ENCODE results near the gene ZFAND3. TPM values are rescaled to one million over a fixed set of nuclear protein-coding genes. Genes with fewer than 3 reads are reported as not detected.

ZFAND3 gene
- total RNA-seq, 6 experiments from 2014 or later = 75.2 to 93.2 (median 87.0) TPM

DNA sequence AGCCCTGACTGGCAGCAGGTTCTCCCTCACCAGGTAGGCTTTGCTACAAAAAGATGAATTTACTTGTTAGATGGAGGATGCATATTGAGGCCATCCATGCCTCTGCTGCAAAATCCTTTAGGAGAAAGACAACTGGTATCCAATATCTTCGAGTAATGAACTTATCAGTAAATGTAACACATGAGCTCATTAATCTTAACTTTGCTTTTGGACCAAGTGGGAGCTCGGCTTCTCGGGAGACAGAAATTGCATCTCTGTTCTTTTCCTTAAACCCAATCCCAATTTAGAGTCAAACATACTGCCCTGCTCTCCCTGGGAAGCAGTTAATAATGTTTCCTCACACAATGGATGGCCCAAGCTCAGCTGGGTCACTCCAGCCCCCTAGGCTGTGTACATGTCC is 330.5 kb downstream of the ZFAND3 start:
- peaks cover 39% of the 10 kb centered on the region for H3K4me1 Mint-ChIP-seq (ENCODE audit: low read depth)
- no peak overlapping the region for H3K4me3 Mint-ChIP-seq
- peaks cover 20% of the 10 kb centered on the region for H3K36me3 Mint-ChIP-seq (ENCODE audit: low read depth)
- TF ChIP-seq, protein P1, sequence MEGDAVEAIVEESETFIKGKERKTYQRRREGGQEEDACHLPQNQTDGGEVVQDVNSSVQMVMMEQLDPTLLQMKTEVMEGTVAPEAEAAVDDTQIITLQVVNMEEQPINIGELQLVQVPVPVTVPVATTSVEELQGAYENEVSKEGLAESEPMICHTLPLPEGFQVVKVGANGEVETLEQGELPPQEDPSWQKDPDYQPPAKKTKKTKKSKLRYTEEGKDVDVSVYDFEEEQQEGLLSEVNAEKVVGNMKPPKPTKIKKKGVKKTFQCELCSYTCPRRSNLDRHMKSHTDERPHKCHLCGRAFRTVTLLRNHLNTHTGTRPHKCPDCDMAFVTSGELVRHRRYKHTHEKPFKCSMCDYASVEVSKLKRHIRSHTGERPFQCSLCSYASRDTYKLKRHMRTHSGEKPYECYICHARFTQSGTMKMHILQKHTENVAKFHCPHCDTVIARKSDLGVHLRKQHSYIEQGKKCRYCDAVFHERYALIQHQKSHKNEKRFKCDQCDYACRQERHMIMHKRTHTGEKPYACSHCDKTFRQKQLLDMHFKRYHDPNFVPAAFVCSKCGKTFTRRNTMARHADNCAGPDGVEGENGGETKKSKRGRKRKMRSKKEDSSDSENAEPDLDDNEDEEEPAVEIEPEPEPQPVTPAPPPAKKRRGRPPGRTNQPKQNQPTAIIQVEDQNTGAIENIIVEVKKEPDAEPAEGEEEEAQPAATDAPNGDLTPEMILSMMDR (IDR thresholded peaks at IDR 0.05) = no peak
- H3K27me3 Mint-ChIP-seq (ENCODE audit: insufficient read depth) = peaks cover 8% of the 10 kb centered on the region
- H3K27ac Mint-ChIP-seq = no peak overlapping the region
- no peaks in the 10 kb centered on the region for H3K9me3 Mint-ChIP-seq
- DNase-seq = no peak

DNA sequence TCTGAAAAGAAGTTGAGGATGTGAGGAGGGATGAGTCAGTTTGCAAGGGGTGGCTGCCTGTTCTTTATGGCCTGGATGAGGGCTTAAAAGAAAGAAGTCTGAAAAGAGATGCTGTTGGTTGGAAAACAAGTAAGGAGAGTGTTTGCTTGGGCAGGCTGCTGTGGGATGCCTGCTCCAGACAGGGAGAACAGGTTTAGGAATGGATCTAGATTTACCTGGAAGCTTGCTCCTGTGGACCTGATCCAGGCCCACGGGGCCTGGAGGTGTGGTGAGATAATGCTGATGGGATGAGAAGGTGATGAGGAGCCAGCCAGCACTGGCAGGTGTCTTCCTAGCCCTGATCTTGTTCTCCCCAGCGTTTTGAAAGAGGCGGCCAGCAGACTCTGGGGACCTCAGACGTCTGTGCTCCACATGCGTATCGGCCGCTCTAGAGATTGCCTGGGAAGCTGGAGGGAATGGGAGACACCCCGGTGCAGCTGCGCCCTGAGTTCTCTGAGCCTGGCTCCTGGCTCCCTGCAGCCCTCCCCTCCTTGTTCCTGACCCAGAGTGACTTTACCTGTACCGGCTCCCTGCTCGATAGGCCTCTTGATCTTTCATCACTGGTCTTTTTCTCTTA is 331.3 kb downstream of the ZFAND3 start:
- Mint-ChIP-seq H3K4me3 (no peak overlapping the region), H3K36me3 (ENCODE audit: low read depth) (peaks cover 20% of the 10 kb centered on the region), H3K27me3 (ENCODE audit: insufficient read depth) (peaks cover 8% of the 10 kb centered on the region), H3K4me1 (ENCODE audit: low read depth) (peaks cover 42% of the 10 kb centered on the region), H3K9me3 (no peaks in the 10 kb centered on the region), H3K27ac (no peak overlapping the region)
- no peak for DNase-seq
- TF ChIP-seq, protein P1 (IDR thresholded peaks at IDR 0.05) = no peak

DNA sequence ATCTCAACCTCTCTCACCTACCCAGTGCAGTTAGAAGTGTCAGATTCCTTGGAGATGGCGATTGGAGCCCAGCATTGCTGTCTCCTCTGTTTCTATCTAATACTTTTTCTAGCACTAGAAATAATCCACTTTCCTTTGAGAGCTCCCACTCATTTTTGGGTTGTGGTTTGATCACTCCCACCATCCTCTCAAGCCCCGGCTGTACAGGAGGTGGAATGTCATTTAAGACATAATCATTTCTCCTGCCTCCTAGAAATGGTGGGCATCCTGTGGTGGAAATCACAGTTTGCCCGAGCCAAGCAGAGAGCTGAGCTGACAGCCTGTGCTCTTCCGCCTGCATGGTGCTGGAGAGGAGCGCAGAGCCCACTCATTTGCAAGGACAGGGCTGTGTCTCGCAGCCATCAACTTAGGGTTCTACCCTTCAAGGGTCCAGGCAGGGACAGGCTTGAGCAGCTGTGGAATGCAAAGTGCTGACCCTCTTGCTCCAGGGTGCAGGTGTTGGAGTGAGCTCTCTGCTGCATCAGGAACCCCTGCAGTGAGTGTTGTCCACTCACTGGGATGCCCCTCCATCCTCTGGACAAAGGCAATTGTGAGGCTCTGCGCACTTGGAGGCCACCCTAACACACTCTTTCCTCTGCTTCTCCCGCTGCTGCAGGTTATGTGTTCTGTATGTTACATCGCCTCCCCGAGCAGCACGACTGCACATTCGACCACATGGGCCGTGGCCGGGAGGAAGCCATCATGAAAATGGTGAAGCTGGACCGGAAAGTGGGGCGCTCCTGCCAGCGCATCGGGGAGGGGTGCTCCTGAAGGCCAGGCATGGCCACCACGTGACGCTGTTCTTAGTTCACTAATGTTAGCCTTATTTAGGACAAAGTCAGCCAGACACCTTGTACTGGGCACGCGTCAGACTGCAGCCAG is 332.3 kb downstream of the ZFAND3 start:
- H3K27me3 Mint-ChIP-seq (ENCODE audit: insufficient read depth) = peaks cover 8% of the 10 kb centered on the region
- DNase-seq = no peak
- H3K27ac Mint-ChIP-seq = no peak overlapping the region
- H3K4me1 Mint-ChIP-seq (ENCODE audit: low read depth) = peaks cover 37% of the 10 kb centered on the region
- TF ChIP-seq, protein P1 (IDR thresholded peaks at IDR 0.05) = no peak
- H3K4me3 Mint-ChIP-seq = no peak overlapping the region
- H3K9me3 Mint-ChIP-seq = no peaks in the 10 kb centered on the region
- peaks cover 20% of the 10 kb centered on the region for H3K36me3 Mint-ChIP-seq (ENCODE audit: low read depth)

DNA sequence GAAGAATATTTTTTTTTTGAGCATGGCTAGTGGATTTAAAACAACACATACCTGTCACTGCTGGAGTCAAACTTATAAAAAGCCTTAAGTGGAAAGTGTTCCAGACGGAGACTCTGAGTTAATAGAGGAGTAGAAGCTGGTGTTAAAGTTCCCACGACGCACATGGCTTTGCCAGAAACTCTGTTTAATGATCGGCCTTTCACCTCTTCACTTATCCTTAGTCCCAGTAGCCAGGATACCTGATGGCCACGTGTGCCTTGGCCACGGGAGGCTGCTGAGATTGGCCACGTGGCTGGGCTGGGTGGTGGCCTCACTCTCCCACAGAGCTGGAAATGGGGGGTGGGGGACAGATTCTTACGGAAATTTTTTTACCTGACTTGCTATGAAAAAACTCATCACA is 333.1 kb downstream of the ZFAND3 start:
- peaks cover 29% of the 10 kb centered on the region for H3K4me1 Mint-ChIP-seq (ENCODE audit: low read depth)
- DNase-seq = no peak
- H3K4me3 Mint-ChIP-seq = no peak overlapping the region
- TF ChIP-seq, protein P1 (IDR thresholded peaks at IDR 0.05) = no peak
- no peak overlapping the region for H3K27ac Mint-ChIP-seq
- no peaks in the 10 kb centered on the region for H3K9me3 Mint-ChIP-seq
- peaks cover 18% of the 10 kb centered on the region for H3K36me3 Mint-ChIP-seq (ENCODE audit: low read depth)
- H3K27me3 Mint-ChIP-seq (ENCODE audit: insufficient read depth) = peaks cover 8% of the 10 kb centered on the region

DNA sequence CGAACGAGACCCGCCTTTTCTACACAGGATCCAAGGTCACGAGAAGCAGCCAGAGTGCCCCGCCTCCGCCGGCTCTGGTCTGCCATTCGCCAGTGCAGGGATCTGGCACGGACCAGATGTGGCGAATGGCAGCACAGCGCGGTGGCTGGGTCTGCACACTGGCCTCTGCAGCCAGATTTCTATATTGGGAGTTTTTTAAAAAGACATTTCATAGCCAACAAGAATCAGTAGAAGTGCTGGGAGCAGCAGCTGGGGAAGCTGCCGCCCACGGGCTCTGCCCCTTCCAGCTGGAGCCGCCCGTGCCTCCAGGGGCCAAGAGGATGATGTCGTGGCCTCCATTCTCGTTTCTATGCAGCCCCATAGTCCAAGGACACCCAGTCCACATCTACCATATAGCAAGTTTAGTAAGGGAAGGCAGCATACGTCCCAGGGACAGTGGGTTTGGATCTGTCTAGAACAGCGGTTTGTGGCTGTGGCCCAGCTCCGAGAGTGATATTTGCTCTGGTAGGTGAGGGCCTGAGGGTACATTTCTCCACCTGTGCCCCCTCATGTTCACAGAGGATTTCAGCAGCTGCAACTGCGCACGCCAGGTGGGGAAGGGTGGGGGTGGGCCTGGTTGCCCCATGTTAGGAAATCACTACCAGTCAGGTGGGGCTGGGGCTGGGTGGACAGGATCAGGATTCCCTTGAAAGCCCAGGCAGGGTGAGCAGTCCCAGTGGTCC is 333.7 kb downstream of the ZFAND3 start:
- no peak for DNase-seq
- no peak overlapping the region for H3K4me3 Mint-ChIP-seq
- TF ChIP-seq, protein P1 (IDR thresholded peaks at IDR 0.05) = no peak
- H3K9me3 Mint-ChIP-seq = no peaks in the 10 kb centered on the region
- H3K27me3 Mint-ChIP-seq (ENCODE audit: insufficient read depth) = peaks cover 8% of the 10 kb centered on the region
- H3K4me1 Mint-ChIP-seq (ENCODE audit: low read depth) = peaks cover 23% of the 10 kb centered on the region
- H3K36me3 Mint-ChIP-seq (ENCODE audit: low read depth) = peaks cover 14% of the 10 kb centered on the region
- H3K27ac Mint-ChIP-seq = no peak overlapping the region
